Measurements from ENCODE around the gene GOLGA3. TPM values are rescaled to one million over a fixed set of nuclear protein-coding genes. Genes with fewer than 3 reads are reported as not detected.
"Not testable (repeated sequence)": the region's sequence is repeated elsewhere in the genome, so short reads cannot be mapped to it uniquely, and the experiment has no call there.

GOLGA3 gene
- total RNA-seq, 1 donor from 2014 or later, result 44.3 TPM

DNA sequence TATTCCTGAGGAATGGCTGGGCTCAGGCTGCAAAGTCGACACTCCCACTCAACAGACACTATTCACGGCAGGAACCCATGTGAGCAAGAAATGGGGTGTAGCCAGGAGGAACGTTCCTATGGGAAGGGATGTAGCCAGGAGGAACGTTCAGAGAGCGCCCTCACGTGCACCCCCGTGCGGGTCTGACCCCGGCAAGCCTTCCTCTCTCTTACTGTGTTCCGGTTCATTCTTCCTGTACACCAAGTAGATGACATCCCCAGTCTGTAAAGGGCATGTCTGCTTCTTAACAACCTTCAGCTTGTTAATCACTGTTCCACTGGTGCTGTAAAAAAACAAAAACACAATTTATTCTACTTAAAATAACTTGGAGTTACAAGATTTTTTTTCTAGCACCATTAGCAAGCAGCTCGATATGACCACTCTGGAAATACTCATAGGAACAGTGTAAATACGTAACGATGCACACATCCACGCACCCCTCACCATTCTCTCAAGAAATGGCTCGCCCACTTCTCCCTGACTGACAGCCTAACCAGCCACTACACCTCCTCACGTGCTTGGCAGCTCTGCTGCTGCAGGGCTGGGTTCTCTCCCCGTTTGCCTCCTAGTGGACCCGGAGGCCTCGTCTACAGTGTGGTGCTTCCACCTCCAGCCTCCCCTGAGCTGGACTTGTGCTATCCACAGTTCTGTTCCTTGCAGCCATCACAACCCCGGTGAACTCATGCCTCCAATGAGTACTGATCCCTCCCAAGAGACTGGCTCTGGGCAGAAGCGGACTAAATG, 43.6 kb upstream of the GOLGA3 start:
- Mint-ChIP-seq H3K4me3 (ENCODE audit: unreplicated experiment) (peak overlapping the region; percentile 31), H3K27ac (ENCODE audit: unreplicated experiment) (no peak overlapping the region), H3K4me1 (ENCODE audit: unreplicated experiment) (no peaks in the 10 kb centered on the region), H3K36me3 (ENCODE audit: low read depth, unreplicated experiment) (peaks cover 46% of the 10 kb centered on the region), H3K9me3 (ENCODE audit: unreplicated experiment) (no peaks in the 10 kb centered on the region), H3K27me3 (ENCODE audit: unreplicated experiment) (peaks cover 3% of the 10 kb centered on the region)
- DNase-seq (ENCODE audit: low spot score), result no peak
- TF ChIP-seq, protein P1, sequence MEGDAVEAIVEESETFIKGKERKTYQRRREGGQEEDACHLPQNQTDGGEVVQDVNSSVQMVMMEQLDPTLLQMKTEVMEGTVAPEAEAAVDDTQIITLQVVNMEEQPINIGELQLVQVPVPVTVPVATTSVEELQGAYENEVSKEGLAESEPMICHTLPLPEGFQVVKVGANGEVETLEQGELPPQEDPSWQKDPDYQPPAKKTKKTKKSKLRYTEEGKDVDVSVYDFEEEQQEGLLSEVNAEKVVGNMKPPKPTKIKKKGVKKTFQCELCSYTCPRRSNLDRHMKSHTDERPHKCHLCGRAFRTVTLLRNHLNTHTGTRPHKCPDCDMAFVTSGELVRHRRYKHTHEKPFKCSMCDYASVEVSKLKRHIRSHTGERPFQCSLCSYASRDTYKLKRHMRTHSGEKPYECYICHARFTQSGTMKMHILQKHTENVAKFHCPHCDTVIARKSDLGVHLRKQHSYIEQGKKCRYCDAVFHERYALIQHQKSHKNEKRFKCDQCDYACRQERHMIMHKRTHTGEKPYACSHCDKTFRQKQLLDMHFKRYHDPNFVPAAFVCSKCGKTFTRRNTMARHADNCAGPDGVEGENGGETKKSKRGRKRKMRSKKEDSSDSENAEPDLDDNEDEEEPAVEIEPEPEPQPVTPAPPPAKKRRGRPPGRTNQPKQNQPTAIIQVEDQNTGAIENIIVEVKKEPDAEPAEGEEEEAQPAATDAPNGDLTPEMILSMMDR (IDR thresholded peaks at IDR 0.05; ENCODE audit: unreplicated experiment), result no peak

DNA sequence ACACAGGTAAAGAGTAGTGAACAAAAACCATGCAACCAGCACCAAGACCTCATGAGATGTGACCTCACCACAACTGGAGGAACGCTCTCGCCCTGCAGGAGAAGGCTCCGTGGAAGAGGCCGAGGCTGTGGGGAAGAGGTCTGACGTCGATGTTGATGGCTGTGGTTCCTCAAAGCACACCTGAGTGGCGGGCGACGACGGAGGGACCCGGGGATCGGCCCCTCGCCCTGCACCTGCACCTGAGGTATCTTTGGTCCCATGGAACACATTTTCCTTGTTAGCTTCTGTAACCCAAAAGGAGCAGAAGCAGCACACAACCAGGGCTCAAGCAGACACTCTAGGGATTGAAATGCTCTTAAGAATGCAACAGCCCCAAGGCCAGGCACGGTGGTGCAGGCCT, 40.9 kb upstream of the GOLGA3 start:
- peaks cover 54% of the 10 kb centered on the region for H3K36me3 Mint-ChIP-seq (ENCODE audit: low read depth, unreplicated experiment)

DNA sequence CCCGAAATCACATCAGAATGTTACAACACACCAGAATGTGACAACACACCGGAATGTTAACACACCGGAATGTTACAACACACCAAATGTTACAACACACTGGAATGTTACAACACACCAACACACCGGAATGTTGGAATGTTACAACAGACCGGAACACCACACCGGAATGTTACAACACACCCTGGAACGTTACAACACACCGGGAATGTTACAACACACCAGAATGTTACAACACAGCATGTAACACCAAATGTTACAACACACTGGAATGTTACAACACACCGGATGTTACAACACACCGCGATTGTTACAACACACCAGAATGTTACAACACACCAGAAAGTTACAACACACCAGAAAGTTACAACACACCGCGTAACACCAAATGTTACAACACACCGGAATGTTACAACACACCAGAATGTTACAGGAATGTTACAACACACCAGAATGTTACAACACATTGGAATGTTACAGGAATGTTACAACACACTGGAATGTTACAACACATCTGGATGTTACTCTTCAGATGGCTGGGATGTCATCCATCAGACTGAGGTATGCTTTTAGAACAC, 37.7 kb upstream of the GOLGA3 start:
- Mint-ChIP-seq H3K27ac (ENCODE audit: unreplicated experiment) (peak overlapping the region; percentile 12), H3K9me3 (ENCODE audit: unreplicated experiment) (no peaks in the 10 kb centered on the region), H3K4me3 (ENCODE audit: unreplicated experiment) (no peak overlapping the region), H3K27me3 (ENCODE audit: unreplicated experiment) (peaks cover 3% of the 10 kb centered on the region), H3K36me3 (ENCODE audit: low read depth, unreplicated experiment) (peaks cover 43% of the 10 kb centered on the region), H3K4me1 (ENCODE audit: unreplicated experiment) (no peaks in the 10 kb centered on the region)
- TF ChIP-seq, protein P1 (IDR thresholded peaks at IDR 0.05; ENCODE audit: unreplicated experiment), result no peak
- no peak for DNase-seq (ENCODE audit: low spot score)

More for the DNA sequence above, 40.9 kb upstream of the GOLGA3 start:
- no peaks in the 10 kb centered on the region for H3K9me3 Mint-ChIP-seq (ENCODE audit: unreplicated experiment)
- no peak for DNase-seq (ENCODE audit: low spot score)
- no peaks in the 10 kb centered on the region for H3K4me1 Mint-ChIP-seq (ENCODE audit: unreplicated experiment)
- H3K27ac Mint-ChIP-seq (ENCODE audit: unreplicated experiment), result no peak overlapping the region
- peaks cover 3% of the 10 kb centered on the region for H3K27me3 Mint-ChIP-seq (ENCODE audit: unreplicated experiment)
- H3K4me3 Mint-ChIP-seq (ENCODE audit: unreplicated experiment), result no peak overlapping the region
- TF ChIP-seq, protein P1 (IDR thresholded peaks at IDR 0.05; ENCODE audit: unreplicated experiment), result no peak

DNA sequence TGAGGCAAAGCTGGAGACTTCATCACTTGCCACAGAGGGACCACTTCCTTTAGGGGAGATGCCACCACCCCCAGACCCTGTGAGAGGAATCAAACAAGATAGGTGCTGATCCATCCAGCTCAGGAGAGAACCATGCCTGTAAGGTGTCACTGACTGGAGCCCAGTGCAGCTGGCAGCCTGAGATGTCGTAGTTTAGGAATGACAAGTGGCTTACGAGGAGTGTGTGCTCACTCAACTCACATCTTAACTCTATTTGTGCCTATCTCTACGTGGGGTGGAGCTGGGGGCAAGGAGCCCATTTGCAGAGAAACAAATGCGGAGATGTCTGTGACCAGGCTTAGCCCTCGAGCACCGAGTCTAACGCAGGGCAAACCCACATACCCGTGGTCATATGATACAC, 32.9 kb upstream of the GOLGA3 start:
- Mint-ChIP-seq H3K27ac (ENCODE audit: unreplicated experiment) (no peak overlapping the region), H3K4me3 (ENCODE audit: unreplicated experiment) (no peak overlapping the region), H3K36me3 (ENCODE audit: low read depth, unreplicated experiment) (peaks cover 36% of the 10 kb centered on the region), H3K9me3 (ENCODE audit: unreplicated experiment) (no peaks in the 10 kb centered on the region), H3K4me1 (ENCODE audit: unreplicated experiment) (no peaks in the 10 kb centered on the region), H3K27me3 (ENCODE audit: unreplicated experiment) (peaks cover 2% of the 10 kb centered on the region)
- TF ChIP-seq, protein P1 (IDR thresholded peaks at IDR 0.05; ENCODE audit: unreplicated experiment), result no peak
- DNase-seq (ENCODE audit: low spot score), result no peak

DNA sequence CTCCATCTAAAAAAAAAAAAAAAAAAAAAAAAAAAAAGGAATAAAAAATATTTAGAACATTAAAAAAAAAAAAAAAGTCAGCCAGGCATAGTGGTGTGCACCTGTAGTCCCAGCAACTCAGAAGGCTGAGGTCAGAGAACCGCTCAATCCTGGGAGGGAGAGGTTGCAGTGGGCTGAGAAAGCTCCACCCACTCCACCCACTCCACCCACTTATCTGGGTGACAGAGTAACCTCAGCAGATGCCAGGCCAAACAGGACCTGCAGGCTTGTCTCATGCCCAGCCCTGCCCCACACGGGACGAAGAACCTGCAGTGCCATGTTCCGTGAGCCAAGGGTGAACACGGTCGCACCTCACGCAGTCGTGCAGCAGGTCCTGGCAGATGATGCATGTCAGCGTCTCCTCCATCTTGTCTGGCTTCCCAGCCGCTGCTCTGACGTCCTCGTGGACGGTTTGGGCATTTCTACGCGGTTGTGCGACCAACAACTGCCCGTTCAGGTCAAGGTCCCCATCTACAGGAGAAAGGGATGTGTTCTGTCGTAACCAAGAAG, 30.1 kb upstream of the GOLGA3 start:
- peaks cover 4% of the 10 kb centered on the region for H3K27me3 Mint-ChIP-seq (ENCODE audit: unreplicated experiment)
- peaks cover 39% of the 10 kb centered on the region for H3K36me3 Mint-ChIP-seq (ENCODE audit: low read depth, unreplicated experiment)
- DNase-seq (ENCODE audit: low spot score), result no peak
- TF ChIP-seq, protein P1 (IDR thresholded peaks at IDR 0.05; ENCODE audit: unreplicated experiment), result no peak
- no peak overlapping the region for H3K27ac Mint-ChIP-seq (ENCODE audit: unreplicated experiment)
- no peaks in the 10 kb centered on the region for H3K9me3 Mint-ChIP-seq (ENCODE audit: unreplicated experiment)
- no peaks in the 10 kb centered on the region for H3K4me1 Mint-ChIP-seq (ENCODE audit: unreplicated experiment)
- H3K4me3 Mint-ChIP-seq (ENCODE audit: unreplicated experiment), result peak overlapping the region; percentile 65

DNA sequence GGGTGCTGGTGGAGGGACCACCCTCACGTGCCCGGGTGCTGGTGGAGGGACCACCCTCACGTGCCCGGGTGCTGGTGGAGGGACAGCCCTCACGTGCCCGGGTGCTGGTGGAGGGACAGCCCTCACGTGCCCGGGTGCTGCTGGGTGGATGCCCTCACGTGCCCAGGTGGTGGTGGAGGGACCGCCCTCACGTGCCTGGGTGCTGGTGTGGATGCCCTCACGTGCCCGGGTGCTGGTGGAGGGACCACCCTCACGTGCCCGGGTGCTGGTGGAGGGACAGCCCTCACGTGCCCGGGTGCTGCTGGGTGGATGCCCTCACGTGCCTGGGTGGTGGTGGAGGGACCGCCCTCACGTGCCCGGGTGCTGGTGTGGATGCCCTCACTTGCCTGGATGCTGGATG, 28.4 kb upstream of the GOLGA3 start:
- not testable (repeated sequence) for DNase-seq (ENCODE audit: low spot score); H3K27ac Mint-ChIP-seq (ENCODE audit: unreplicated experiment); H3K4me3 Mint-ChIP-seq (ENCODE audit: unreplicated experiment); H3K27me3 Mint-ChIP-seq (ENCODE audit: unreplicated experiment); H3K9me3 Mint-ChIP-seq (ENCODE audit: unreplicated experiment); H3K4me1 Mint-ChIP-seq (ENCODE audit: unreplicated experiment)
- peaks cover 48% of the 10 kb centered on the region for H3K36me3 Mint-ChIP-seq (ENCODE audit: low read depth, unreplicated experiment)

Measured in endothelial cell (in vitro differentiated cells).